Measurements from ENCODE around the gene PSMD2.

The PSMD2 gene

GRCh38 chr3:184272269-184272668, 26.8 kb upstream of the PSMD2 start:
- DNase-seq (ENCODE audit: low read depth) = no peak
- TF ChIP-seq CTCF (conservative IDR thresholded peaks at IDR 0.05; ENCODE audit: low read depth, low read length) = no peak
- H3K4me3 ChIP-seq (ENCODE audit: low read length) = no peak overlapping the region

GRCh38 chr3:184275381-184275701, 23.7 kb upstream of the PSMD2 start:
- DNase-seq (ENCODE audit: low read depth) = no peak
- peak overlapping the region; percentile 23 for H3K4me3 ChIP-seq (ENCODE audit: low read length)
- TF ChIP-seq CTCF (conservative IDR thresholded peaks at IDR 0.05; ENCODE audit: low read depth, low read length) = no peak

- TF ChIP-seq CTCF (conservative IDR thresholded peaks at IDR 0.05; ENCODE audit: low read depth, low read length) = no peak
- H3K4me3 ChIP-seq (ENCODE audit: low read length) = peak within 1 kb of the TSS; percentile 23
- DNase-seq (ENCODE audit: low read depth) = no peak
Measured at GRCh38 chr3:184275961-184276910, 22.8 kb upstream of the PSMD2 start, which contains the start of gene ECE2. Gene ECE2, plus strand, starts transcription at chr3:184276022. Its CDS starts 132 bp downstream, at chr3:184276154.

GRCh38 chr3:184277366-184277765, 21.7 kb upstream of the PSMD2 start:
- H3K4me3 ChIP-seq (ENCODE audit: low read length) = no peak overlapping the region
- TF ChIP-seq CTCF (conservative IDR thresholded peaks at IDR 0.05; ENCODE audit: low read depth, low read length) = no peak
- DNase-seq (ENCODE audit: low read depth) = no peak

GRCh38 chr3:184282941-184283340, 16.1 kb upstream of the PSMD2 start:
- DNase-seq (ENCODE audit: low read depth) = no peak
- TF ChIP-seq CTCF (conservative IDR thresholded peaks at IDR 0.05; ENCODE audit: low read depth, low read length) = no peak
- H3K4me3 ChIP-seq (ENCODE audit: low read length) = no peak overlapping the region

- TF ChIP-seq CTCF (conservative IDR thresholded peaks at IDR 0.05; ENCODE audit: low read depth, low read length) = no peak
- H3K4me3 ChIP-seq (ENCODE audit: low read length) = no peak overlapping the region
- DNase-seq (ENCODE audit: low read depth) = no peak
Measured at GRCh38 chr3:184283681-184284080, 15.4 kb upstream of the PSMD2 start.

- peak; percentile 48 for DNase-seq (ENCODE audit: low read depth)
- peak; percentile 67 for TF ChIP-seq CTCF (conservative IDR thresholded peaks at IDR 0.05; ENCODE audit: low read depth, low read length)
Measured at GRCh38 chr3:184284696-184285095, 14.3 kb upstream of the PSMD2 start.

More at GRCh38 chr3:184284696-184285095, 14.3 kb upstream of the PSMD2 start:
- no peak overlapping the region for H3K4me3 ChIP-seq (ENCODE audit: low read length)
